ENCODE results near the gene DNM3. TPM values are rescaled to one million over a fixed set of nuclear protein-coding genes. Genes with fewer than 3 reads are reported as not detected.

Gene DNM3
- total RNA-seq (2022; extraction: Qiagen RNA extraction; ENCODE audit: low read depth), result 0.15 to 0.79 TPM (median 0.51 TPM) in 5 replicates

DNA sequence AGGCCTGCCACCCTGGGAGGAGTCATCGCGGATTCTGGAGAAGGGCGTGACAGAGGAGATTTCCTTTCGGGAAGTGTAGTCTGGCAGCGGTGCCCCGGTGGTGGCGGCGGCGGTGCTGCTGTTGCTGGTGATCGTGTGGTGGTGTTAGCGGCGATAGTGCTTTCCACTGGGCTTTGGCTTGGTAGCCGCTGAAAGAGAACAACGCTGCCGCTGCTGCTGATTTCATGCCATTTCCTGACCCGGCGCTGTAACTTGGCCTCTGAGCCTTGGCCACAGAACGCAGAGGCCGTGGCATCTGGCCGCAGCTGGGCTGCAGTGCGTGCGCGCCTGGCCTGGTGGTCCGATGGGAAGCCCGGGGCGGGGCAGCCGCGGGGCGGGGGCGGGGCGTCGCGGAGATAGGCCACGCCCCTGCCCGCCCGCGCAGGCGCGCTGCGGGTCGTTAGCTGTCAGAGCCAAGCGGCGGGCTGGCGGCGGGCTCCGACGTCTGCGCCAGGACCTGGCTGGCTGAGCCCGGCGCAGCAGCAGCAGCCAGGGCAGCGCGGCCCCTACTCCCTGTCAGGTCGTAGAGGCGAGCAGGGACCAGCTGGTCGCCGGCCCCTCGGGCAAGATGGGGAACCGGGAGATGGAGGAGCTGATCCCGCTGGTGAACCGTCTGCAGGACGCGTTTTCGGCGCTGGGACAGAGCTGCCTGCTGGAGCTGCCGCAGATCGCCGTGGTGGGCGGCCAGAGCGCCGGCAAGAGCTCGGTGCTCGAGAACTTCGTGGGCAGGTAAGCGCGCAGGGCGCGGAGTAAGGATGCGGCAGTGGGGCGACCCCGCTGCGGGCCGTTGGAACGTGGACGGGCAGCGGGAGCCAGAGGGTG is at the start of gene DNM3:
Gene DNM3 (plus strand): TSS at position 449 of the 861 bp plus-strand sequence. CDS start 159 bp downstream, at position 608.

DNA sequence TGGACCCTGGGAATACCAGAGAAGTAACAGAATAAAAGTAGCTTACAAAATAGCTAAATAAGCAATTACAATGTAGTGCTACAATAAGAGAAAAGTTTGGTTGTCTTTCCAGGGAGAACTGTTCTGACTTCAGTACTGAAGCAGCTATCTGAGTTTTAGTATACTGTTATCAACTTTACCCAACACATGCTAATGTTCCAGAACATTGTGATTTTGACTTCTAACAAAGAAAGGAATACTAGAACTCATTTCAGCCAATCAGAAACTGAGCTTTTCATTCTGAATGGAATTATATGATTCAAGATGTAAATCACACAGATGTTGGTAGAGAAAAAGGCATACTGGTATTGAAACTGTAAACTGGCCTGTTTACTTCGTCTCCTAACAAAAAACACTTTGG is 579.1 kb downstream of the DNM3 start, which contains the start of gene C1orf105:
Gene C1orf105 (plus strand): TSS at position 301 of the 400 bp plus-strand sequence. CDS start 201 bp downstream, outside the sequence.

DNA sequence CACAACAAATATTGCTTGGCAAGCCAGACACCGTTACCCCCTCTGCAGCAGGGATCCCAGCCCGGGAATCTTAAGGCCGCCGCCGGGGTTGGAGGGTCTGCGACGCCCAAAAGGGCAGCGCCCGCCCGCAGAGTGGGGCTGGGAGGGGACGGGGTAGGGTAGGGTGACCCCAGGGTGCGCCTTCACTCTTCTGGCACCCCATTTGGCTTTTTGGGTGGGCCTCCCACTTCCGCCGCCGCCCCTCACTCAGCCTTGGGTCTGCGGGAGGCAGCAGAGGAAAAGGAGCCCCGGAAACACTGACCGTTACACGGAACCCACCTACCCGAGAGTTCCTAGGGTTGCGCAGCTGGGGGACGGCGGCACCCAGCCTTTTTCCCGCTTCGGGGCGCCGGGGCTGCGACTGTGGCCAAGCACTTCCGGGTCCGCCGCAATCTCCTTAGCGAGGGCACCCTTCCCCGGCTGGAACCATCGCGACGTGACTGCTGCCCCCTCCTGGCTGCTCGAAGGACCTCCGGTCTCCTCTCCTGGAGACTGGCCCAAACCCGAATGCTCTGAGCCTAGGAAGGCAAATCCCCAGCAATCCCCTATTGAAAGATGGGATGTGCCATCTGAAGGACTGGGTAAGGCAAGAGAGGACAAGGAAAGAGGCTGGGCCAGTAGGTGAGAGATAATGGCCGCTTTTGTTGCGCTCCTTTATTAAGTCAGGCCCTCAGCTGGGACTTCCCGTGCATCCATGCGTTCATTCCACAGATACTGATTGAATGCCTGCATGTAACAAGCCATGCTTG is 602.6 kb downstream of the DNM3 start, which contains the start of gene PIGC:
Gene PIGC (minus strand): TSS at position 404 of the 788 bp plus-strand sequence. CDS start 1,447 bp downstream, outside the sequence.

Other genes with a start within 250 kb of the DNM3 start
- gene MYOCOS, start 219.3 kb upstream of the DNM3 start, total RNA-seq (2022; extraction: Qiagen RNA extraction; ENCODE audit: low read depth), result not detected in 5 replicates
- gene MYOC, start 188.8 kb upstream of the DNM3 start, total RNA-seq (2022; extraction: Qiagen RNA extraction; ENCODE audit: low read depth), result 0.06 TPM in 1 of 5 replicates, not detected in the others
- 4.0 to 5.7 TPM (median 4.7 TPM) in 5 replicates for gene VAMP4, start 99.4 kb upstream of the DNM3 start, total RNA-seq (2022; extraction: Qiagen RNA extraction; ENCODE audit: low read depth)
- gene METTL13, start 59.8 kb upstream of the DNM3 start, total RNA-seq (2022; extraction: Qiagen RNA extraction; ENCODE audit: low read depth), result 30.3 to 49.1 TPM (median 45.0 TPM) in 5 replicates

Measured in A549 treated with ZK216348 at 1 μM for 4 hours (cell line).